Keratinocyte (primary cell): ENCODE data around the gene UMODL1. TPM values are rescaled to one million over a fixed set of nuclear protein-coding genes. Genes with fewer than 3 reads are reported as not detected.

Source experiments
- DNase-seq: peaks from one replicate; pipeline ENCODE4 v3.0.0-alpha.2; 2011; ENCODE audit warnings: low read depth, missing footprints, low spot score
- FAIRE-seq: peaks from 2 replicates; lab custom pipeline; 2011; peaks lifted over from hg19 to GRCh38; lab: Jason Lieb, UNC
- H2AFZ ChIP-seq: 2 replicates; pipeline ENCODE4 v1.6.0; 2012; ENCODE audit warnings: low read length, control low read depth, inconsistent platforms; ENCODE audit not compliant: control insufficient read depth
- H3K27ac ChIP-seq: 2 replicates; pipeline ENCODE4 v1.5.1; 2011; ENCODE audit warnings: low read length; ENCODE audit not compliant: control insufficient read depth, insufficient read depth
- H3K27me3 ChIP-seq: 3 replicates; pipeline ENCODE4 v1.6.0; 2011; ENCODE audit warnings: low read length; ENCODE audit not compliant: control insufficient read depth, insufficient read depth; ENCODE audit errors: extremely low read depth
- H3K36me3 ChIP-seq, 2 experiments: 2 replicates in 1 of 2; 3 replicates in 1 of 2; pipeline ENCODE4 v1.5.1; 2011; ENCODE audit warnings: low read length in 2 of 2, mild to moderate bottlenecking in 1 of 2; ENCODE audit not compliant: control insufficient read depth in 2 of 2, insufficient read depth in 2 of 2; ENCODE audit errors: extremely low read depth in 1 of 2
- H3K4me1 ChIP-seq: 3 replicates; pipeline ENCODE4 v1.5.1; 2011; ENCODE audit warnings: low read length; ENCODE audit not compliant: control insufficient read depth, insufficient read depth; ENCODE audit errors: extremely low read depth
- H3K4me2 ChIP-seq: 3 replicates; pipeline ENCODE4 v1.6.0; 2011; ENCODE audit warnings: low read depth, low read length; ENCODE audit not compliant: control insufficient read depth, insufficient read depth; ENCODE audit errors: extremely low read depth
- H3K4me3 ChIP-seq, 3 experiments: fragments of 200-600 bp in 1 of 3; sonication (generic) in 1 of 3; 2 replicates in 2 of 3; 3 replicates in 1 of 3; pipeline ENCODE4 v1.5.1; 2011 to 2016; ENCODE audit warnings: low read length in 3 of 3, mild to moderate bottlenecking in 3 of 3, control low read depth in 2 of 3, inconsistent platforms in 1 of 3, low read depth in 1 of 3, mixed read lengths in 1 of 3, mixed run types in 1 of 3, moderate library complexity in 1 of 3; ENCODE audit not compliant: control insufficient read depth in 2 of 3, insufficient read depth in 2 of 3; ENCODE audit errors: extremely low read depth in 1 of 3
- H3K79me2 ChIP-seq: 2 replicates; pipeline ENCODE4 v1.6.0; 2012; ENCODE audit warnings: low read length; ENCODE audit not compliant: control insufficient read depth, insufficient read depth
- H3K9ac ChIP-seq: 3 replicates; pipeline ENCODE4 v1.6.0; 2011; ENCODE audit warnings: low read length; ENCODE audit not compliant: control insufficient read depth, insufficient read depth; ENCODE audit errors: extremely low read depth
- H3K9me1 ChIP-seq: 3 replicates; pipeline ENCODE4 v1.6.0; 2011; ENCODE audit warnings: low read length; ENCODE audit not compliant: control insufficient read depth, insufficient read depth; ENCODE audit errors: extremely low read depth
- H3K9me3 ChIP-seq: 2 replicates; pipeline ENCODE4 v1.5.1; 2012; ENCODE audit warnings: low read depth, low read length; ENCODE audit not compliant: control insufficient read depth
- H4K20me1 ChIP-seq: 3 replicates; pipeline ENCODE4 v1.6.0; 2011; ENCODE audit warnings: low read length; ENCODE audit not compliant: control insufficient read depth, insufficient read depth; ENCODE audit errors: extremely low read depth
- CTCF ChIP-seq, 3 experiments: IDR thresholded peaks in 1 of 3; conservative IDR thresholded peaks in 1 of 3; optimal IDR thresholded peaks in 1 of 3; 2 replicates in 2 of 3; 3 replicates in 1 of 3; pipeline versions ENCODE3 to v1.5.1; 2011; ENCODE audit warnings: low read length in 3 of 3, mild to moderate bottlenecking in 3 of 3, moderate library complexity in 2 of 3, control low read depth in 1 of 3, inconsistent platforms in 1 of 3; ENCODE audit not compliant: insufficient read depth in 2 of 3; ENCODE audit errors: extremely low read depth in 1 of 3
- EZH2 ChIP-seq: IDR thresholded peaks from one replicate; pipeline ENCODE4 v1.6.1; 2012; ENCODE audit warnings: inconsistent platforms, mild to moderate bottlenecking, low read length, moderate library complexity
- dilution Hi-C: fragments of 300-500 bp; cut with MboI; formaldehyde crosslinking; loops from one replicate; pipeline ENCODE4 v1.7.0; 2020; ENCODE audit warnings: low sequenced_read_pairs; ENCODE audit not compliant: extremely low pct_ligation_motif_present
- polyA plus RNA-seq, 5 experiments: library from polyadenylated mRNA; depleted of rRNA in 3 of 5; stranded (reverse) in 3 of 5; stranded (forward) in 1 of 5; unstranded in 1 of 5; fragments of >200 nt; gene quantifications; 1 replicate in 1 of 5; 2 replicates in 3 of 5; 3 replicates in 1 of 5; pipeline versions ENCODE4 v1.2.1 to v1.2.3, GENCODE V29; 2011 to 2012; ENCODE audit warnings: missing spikeins in 2 of 5, low read depth in 1 of 5, low replicate concordance in 1 of 5

The UMODL1 gene
- polyA plus RNA-seq, 1 donor (not counting 4 experiments of a cell fraction or from before 2014, with no cell fraction given), result 0.03 TPM

- DNase-seq (no peak), FAIRE-seq (no peak)
- Histone ChIP-seq H3K79me2 (no peaks in the 10 kb centered on the region), H3K4me1 (peaks cover 2% of the 10 kb centered on the region), H3K9me1 (no peaks in the 10 kb centered on the region), H3K4me2 (no peak overlapping the region), H3K9ac (no peak overlapping the region), H3K9me3 (no peaks in the 10 kb centered on the region), H4K20me1 (no peaks in the 10 kb centered on the region), H2AFZ (no peak overlapping the region), H3K4me3 (no peak overlapping the region), H3K27me3 (no peaks in the 10 kb centered on the region), H3K27ac (no peak overlapping the region), H3K36me3 (no peaks in the 10 kb centered on the region)
- no peak for TF ChIP-seq CTCF (optimal IDR thresholded peaks at IDR 0.05 in 1 of 3, IDR thresholded peaks at IDR 0.05 in 1 of 3, conservative IDR thresholded peaks at IDR 0.05 in 1 of 3; ENCODE audit: extremely low read depth in 1 of 3, insufficient read depth in 2 of 3, low read length in 3 of 3)
- TF ChIP-seq EZH2, result no peak
- dilution Hi-C loops, result no loop called here
Observed at GRCh38 chr21:42047821-42048613, 23.1 kb upstream of the UMODL1 start.

GRCh38 chr21:42048870-42049577 is 22.1 kb upstream of the UMODL1 start:
- Histone ChIP-seq H3K36me3 (no peaks in the 10 kb centered on the region), H3K4me3 (no peak overlapping the region), H3K79me2 (no peaks in the 10 kb centered on the region), H3K4me1 (no peaks in the 10 kb centered on the region), H4K20me1 (no peaks in the 10 kb centered on the region), H3K27me3 (no peaks in the 10 kb centered on the region), H3K4me2 (no peak overlapping the region), H3K27ac (no peak overlapping the region), H3K9ac (no peak overlapping the region), H3K9me1 (no peaks in the 10 kb centered on the region), H2AFZ (no peak overlapping the region), H3K9me3 (no peaks in the 10 kb centered on the region)
- FAIRE-seq (no peak), DNase-seq (no peak)
- dilution Hi-C loops, result no loop called here
- TF ChIP-seq CTCF (optimal IDR thresholded peaks at IDR 0.05 in 1 of 3, IDR thresholded peaks at IDR 0.05 in 1 of 3, conservative IDR thresholded peaks at IDR 0.05 in 1 of 3; ENCODE audit: extremely low read depth in 1 of 3, insufficient read depth in 2 of 3, low read length in 3 of 3) (no peak), EZH2 (no peak)
